Neural cell (in vitro differentiated cells): Measurements from ENCODE around the gene CHPF. TPM values are rescaled to one million over a fixed set of nuclear protein-coding genes. Genes with fewer than 3 reads are reported as not detected.
A peak's percentile ranks its signal among the peaks of the same experiment; 100 is the strongest.

Source experiments
- H2AFZ ChIP-seq: fragments of 200-600, 300-800 bp; sonication (generic), shearing (Covaris generic); 2 replicates; pipeline ENCODE4 v1.6.0; 2014; ENCODE audit warnings: low read depth, mild to moderate bottlenecking, antibody characterized with exemption, low read length, moderate library complexity
- H3F3A ChIP-seq: fragments of 200-600 bp; shearing (Covaris generic); 2 replicates; pipeline ENCODE4 v1.6.1; 2016; ENCODE audit warnings: mild to moderate bottlenecking, moderate library complexity, mixed read lengths, antibody characterized with exemption, low read length; ENCODE audit not compliant: insufficient read depth, poor library complexity, severe bottlenecking
- H3K27ac ChIP-seq: fragments of 200-600, 300-800 bp; sonication (generic), shearing (Covaris generic); 2 replicates; pipeline ENCODE4 v1.5.1; 2014; ENCODE audit warnings: mild to moderate bottlenecking, low read length, moderate library complexity
- H3K27me3 ChIP-seq: fragments of 300-800, 200-600 bp; sonication (generic), shearing (Covaris generic); 2 replicates; pipeline ENCODE4 v1.6.0; 2014; ENCODE audit warnings: mild to moderate bottlenecking, low read depth, low read length, moderate library complexity; ENCODE audit not compliant: insufficient read depth
- H3K36me3 ChIP-seq: fragments of 300-800, 200-600 bp; sonication (generic), shearing (Covaris generic); 2 replicates; pipeline ENCODE4 v1.5.1; 2014; ENCODE audit warnings: mild to moderate bottlenecking, antibody characterized with exemption, low read length, moderate library complexity; ENCODE audit not compliant: insufficient read depth
- H3K4me2 ChIP-seq: fragments of 300-800, 200-600 bp; sonication (generic), shearing (Covaris generic); 2 replicates; pipeline ENCODE4 v1.6.0; 2014; ENCODE audit warnings: mild to moderate bottlenecking, low read length
- H3K4me3 ChIP-seq: fragments of 300-800, 200-600 bp; sonication (generic), shearing (Covaris generic); 2 replicates; pipeline ENCODE4 v1.5.1; 2014; ENCODE audit warnings: mild to moderate bottlenecking, low read length, moderate library complexity
- H3K79me2 ChIP-seq: fragments of 200-600 bp; shearing (Covaris generic); replicated peaks from 2 replicates; pipeline ENCODE4 v1.6.0; 2014; ENCODE audit warnings: mild to moderate bottlenecking, low read length, moderate library complexity; ENCODE audit not compliant: insufficient read depth
- H3K9ac ChIP-seq: fragments of 300-800, 200-600 bp; sonication (generic), shearing (Covaris generic); 2 replicates; pipeline ENCODE4 v1.6.1; 2016; ENCODE audit warnings: mild to moderate bottlenecking, low read length, mixed read lengths
- H3K9me2 ChIP-seq: fragments of 200-600 bp; shearing (Covaris generic); 2 replicates; pipeline ENCODE4 v1.6.1; 2016; ENCODE audit warnings: mild to moderate bottlenecking, low read length, mixed read lengths; ENCODE audit not compliant: insufficient read depth
- H3K9me3 ChIP-seq: fragments of 200-600, 300-800 bp; sonication (generic), shearing (Covaris generic); 2 replicates; pipeline ENCODE4 v1.6.1; 2016; ENCODE audit warnings: mild to moderate bottlenecking, mixed run types, low read length, moderate library complexity, mixed read lengths
- H4K20me1 ChIP-seq: fragments of 200-600 bp; shearing (Covaris generic); 2 replicates; pipeline ENCODE4 v1.6.1; 2016; ENCODE audit warnings: mild to moderate bottlenecking, mixed run types; ENCODE audit not compliant: insufficient read depth
- EP300 ChIP-seq: fragments of 450-650 bp; conservative IDR thresholded peaks from 2 replicates; pipeline ENCODE4 v1.6.1; 2014; ENCODE audit warnings: antibody characterized with exemption, mild to moderate bottlenecking, moderate library complexity; ENCODE audit not compliant: poor library complexity, severe bottlenecking
- EZH2 ChIP-seq: fragments of 200-600, 300-800 bp; shearing (Covaris generic), sonication (generic); IDR thresholded peaks from 2 replicates; pipeline ENCODE4 v1.6.1; 2014; ENCODE audit warnings: antibody characterized with exemption, low read length, borderline replicate concordance, mild to moderate bottlenecking; ENCODE audit not compliant: insufficient read depth, poor library complexity, severe bottlenecking
- MXI1 ChIP-seq: fragments of 450-650 bp; conservative IDR thresholded peaks from 2 replicates; pipeline ENCODE4 v1.6.1; 2014; ENCODE audit warnings: antibody characterized with exemption, mild to moderate bottlenecking; ENCODE audit not compliant: poor library complexity, severe bottlenecking
- POLR2AphosphoS5 ChIP-seq: IDR thresholded peaks from 2 replicates; pipeline ENCODE4 v1.6.1; 2012
- RAD21 ChIP-seq: fragments of 450-650 bp; conservative IDR thresholded peaks from 2 replicates; pipeline ENCODE4 v1.6.1; 2014; ENCODE audit warnings: antibody characterized with exemption, mild to moderate bottlenecking, moderate library complexity
- SMC3 ChIP-seq: fragments of 450-650 bp; conservative IDR thresholded peaks from 2 replicates; pipeline ENCODE4 v1.6.1; 2014; ENCODE audit warnings: antibody characterized with exemption, mild to moderate bottlenecking, moderate library complexity; ENCODE audit not compliant: poor library complexity
- TAF1 ChIP-seq: IDR thresholded peaks from 2 replicates; pipeline ENCODE4 v1.6.1; 2012; ENCODE audit warnings: low read depth
- polyA plus RNA-seq: library from polyadenylated mRNA; depleted of rRNA; stranded (reverse); fragments of >200 nt; gene quantifications from 2 replicates; pipeline ENCODE4 v1.2.3, GENCODE V29; 2014
- TF ChIP-seq, protein P1 (sequence below): IDR thresholded peaks from 2 replicates; pipeline ENCODE4 v1.6.1; 2012; ENCODE audit warnings: borderline replicate concordance
- TF ChIP-seq, protein P2 (sequence below): fragments of 450-650 bp; IDR thresholded peaks from 2 replicates; pipeline ENCODE4 v1.5.1; 2014; ENCODE audit warnings: antibody characterized with exemption, mild to moderate bottlenecking, moderate library complexity; ENCODE audit not compliant: poor library complexity, severe bottlenecking

Gene CHPF
- polyA plus RNA-seq, 1 donor from 2014 or later: 28.6 TPM

DNA sequence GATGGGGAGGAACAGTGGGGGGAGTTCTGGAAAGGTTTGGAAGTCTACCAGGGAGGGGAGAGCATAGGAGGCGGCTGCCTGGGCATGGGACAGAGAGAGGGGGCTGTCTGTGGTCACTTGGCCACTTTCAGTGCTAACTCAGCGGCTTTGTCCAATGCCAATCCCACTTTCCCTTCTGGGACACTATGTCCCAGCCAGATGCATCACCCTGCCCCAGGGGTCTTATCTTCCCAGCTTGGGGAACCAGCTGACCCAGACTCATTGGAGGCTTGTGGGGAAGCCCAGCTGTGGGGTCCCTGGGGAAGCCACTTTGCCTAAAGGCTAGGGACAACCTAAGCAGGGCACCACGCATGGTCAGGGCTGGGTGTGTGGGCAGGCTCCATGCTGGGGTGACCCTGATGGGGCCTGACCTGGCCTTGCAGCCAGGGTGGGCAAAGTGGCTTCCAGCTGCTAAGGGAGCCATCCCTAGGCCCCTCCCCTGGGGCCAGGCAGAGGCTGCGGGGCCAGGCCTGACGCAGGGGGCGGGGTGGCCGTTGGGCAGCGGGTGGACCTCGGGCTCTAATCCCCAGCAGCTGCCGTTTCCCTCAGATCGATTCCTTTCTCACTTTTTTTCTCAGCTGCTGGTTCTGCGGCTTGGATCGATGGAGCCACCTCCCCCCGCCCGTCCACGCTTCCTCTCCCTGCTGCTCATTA is 30.9 kb downstream of the CHPF start:
- H4K20me1 ChIP-seq: no peaks in the 10 kb centered on the region
- no peak for TF ChIP-seq RAD21
- TF ChIP-seq, protein P1, sequence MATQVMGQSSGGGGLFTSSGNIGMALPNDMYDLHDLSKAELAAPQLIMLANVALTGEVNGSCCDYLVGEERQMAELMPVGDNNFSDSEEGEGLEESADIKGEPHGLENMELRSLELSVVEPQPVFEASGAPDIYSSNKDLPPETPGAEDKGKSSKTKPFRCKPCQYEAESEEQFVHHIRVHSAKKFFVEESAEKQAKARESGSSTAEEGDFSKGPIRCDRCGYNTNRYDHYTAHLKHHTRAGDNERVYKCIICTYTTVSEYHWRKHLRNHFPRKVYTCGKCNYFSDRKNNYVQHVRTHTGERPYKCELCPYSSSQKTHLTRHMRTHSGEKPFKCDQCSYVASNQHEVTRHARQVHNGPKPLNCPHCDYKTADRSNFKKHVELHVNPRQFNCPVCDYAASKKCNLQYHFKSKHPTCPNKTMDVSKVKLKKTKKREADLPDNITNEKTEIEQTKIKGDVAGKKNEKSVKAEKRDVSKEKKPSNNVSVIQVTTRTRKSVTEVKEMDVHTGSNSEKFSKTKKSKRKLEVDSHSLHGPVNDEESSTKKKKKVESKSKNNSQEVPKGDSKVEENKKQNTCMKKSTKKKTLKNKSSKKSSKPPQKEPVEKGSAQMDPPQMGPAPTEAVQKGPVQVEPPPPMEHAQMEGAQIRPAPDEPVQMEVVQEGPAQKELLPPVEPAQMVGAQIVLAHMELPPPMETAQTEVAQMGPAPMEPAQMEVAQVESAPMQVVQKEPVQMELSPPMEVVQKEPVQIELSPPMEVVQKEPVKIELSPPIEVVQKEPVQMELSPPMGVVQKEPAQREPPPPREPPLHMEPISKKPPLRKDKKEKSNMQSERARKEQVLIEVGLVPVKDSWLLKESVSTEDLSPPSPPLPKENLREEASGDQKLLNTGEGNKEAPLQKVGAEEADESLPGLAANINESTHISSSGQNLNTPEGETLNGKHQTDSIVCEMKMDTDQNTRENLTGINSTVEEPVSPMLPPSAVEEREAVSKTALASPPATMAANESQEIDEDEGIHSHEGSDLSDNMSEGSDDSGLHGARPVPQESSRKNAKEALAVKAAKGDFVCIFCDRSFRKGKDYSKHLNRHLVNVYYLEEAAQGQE: no peak
- TF ChIP-seq TAF1: no peak
- TF ChIP-seq MXI1: no peak
- TF ChIP-seq, protein P2, sequence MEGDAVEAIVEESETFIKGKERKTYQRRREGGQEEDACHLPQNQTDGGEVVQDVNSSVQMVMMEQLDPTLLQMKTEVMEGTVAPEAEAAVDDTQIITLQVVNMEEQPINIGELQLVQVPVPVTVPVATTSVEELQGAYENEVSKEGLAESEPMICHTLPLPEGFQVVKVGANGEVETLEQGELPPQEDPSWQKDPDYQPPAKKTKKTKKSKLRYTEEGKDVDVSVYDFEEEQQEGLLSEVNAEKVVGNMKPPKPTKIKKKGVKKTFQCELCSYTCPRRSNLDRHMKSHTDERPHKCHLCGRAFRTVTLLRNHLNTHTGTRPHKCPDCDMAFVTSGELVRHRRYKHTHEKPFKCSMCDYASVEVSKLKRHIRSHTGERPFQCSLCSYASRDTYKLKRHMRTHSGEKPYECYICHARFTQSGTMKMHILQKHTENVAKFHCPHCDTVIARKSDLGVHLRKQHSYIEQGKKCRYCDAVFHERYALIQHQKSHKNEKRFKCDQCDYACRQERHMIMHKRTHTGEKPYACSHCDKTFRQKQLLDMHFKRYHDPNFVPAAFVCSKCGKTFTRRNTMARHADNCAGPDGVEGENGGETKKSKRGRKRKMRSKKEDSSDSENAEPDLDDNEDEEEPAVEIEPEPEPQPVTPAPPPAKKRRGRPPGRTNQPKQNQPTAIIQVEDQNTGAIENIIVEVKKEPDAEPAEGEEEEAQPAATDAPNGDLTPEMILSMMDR: no peak
- TF ChIP-seq POLR2AphosphoS5: no peak
- no peak for TF ChIP-seq EZH2
- TF ChIP-seq EP300: no peak
- no peak for TF ChIP-seq SMC3
- H2AFZ ChIP-seq: no peak overlapping the region
- H3K4me3 ChIP-seq: no peak overlapping the region
- H3K9me3 ChIP-seq: no peaks in the 10 kb centered on the region
- no peak overlapping the region for H3K4me2 ChIP-seq
- H3K9me2 ChIP-seq: no peaks in the 10 kb centered on the region
- H3K27me3 ChIP-seq: no peaks in the 10 kb centered on the region
- no peak overlapping the region for H3K27ac ChIP-seq
- no peaks in the 10 kb centered on the region for H3K36me3 ChIP-seq
- no peaks in the 10 kb centered on the region for H3K79me2 ChIP-seq
- H3K9ac ChIP-seq: peak overlapping the region; percentile 16
- H3F3A ChIP-seq: no peaks in the 10 kb centered on the region

DNA sequence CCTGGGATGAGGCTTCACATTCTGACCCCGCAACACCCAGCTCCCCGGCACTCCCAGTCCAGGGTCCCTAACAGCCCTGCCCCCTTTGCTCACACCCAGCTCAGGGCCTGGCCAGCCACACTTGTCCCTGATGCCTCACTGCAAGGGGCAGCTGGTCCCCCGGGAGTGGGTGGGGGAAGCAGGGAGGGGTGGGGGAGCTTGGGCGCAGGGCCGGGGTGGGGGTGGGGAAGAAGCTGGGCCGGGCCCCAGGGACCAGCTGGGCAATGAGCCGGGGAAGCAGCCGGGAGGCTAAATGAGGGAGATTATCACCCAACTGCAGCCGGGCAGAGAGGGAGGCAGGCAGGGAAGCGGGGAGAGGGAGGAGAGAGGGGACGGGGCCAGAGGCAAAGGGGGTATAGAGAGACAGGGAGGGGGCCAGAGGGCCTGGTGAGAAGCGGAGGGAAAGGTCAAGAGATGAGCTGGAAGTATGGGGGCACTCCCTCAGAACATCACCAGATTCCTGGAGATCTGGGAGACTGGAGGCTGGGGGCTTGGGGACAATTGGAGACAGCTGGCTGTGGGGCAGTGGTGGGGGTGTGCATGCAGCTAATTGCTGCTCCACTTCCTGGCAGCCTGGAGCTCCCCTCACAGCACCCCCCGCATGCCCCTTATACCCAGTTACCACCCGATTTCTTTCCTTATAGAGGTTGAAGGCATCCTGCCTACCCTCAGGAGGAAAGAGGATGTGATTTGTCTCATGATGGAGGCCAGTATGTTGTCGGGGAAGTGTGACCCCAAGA is 31.9 kb downstream of the CHPF start:
- H3F3A ChIP-seq: no peaks in the 10 kb centered on the region
- no peak overlapping the region for H3K27ac ChIP-seq
- H3K4me3 ChIP-seq: no peak overlapping the region
- TF ChIP-seq TAF1 (no peak), MXI1 (no peak), EP300 (no peak), EZH2 (no peak), RAD21 (no peak), SMC3 (no peak)
- TF ChIP-seq, protein P2: no peak
- TF ChIP-seq, protein P1: no peak
- H3K27me3 ChIP-seq: no peaks in the 10 kb centered on the region
- H3K36me3 ChIP-seq: no peaks in the 10 kb centered on the region
- no peaks in the 10 kb centered on the region for H3K9me3 ChIP-seq
- H3K79me2 ChIP-seq: no peaks in the 10 kb centered on the region
- H4K20me1 ChIP-seq: no peaks in the 10 kb centered on the region
- H3K9me2 ChIP-seq: no peaks in the 10 kb centered on the region
- H3K9ac ChIP-seq: no peak overlapping the region
- no peak overlapping the region for H2AFZ ChIP-seq
- H3K4me2 ChIP-seq: no peak overlapping the region
